Prostate gland (tissue), 2 donors: ENCODE measurements around the gene MUCL1.

ENCODE experiments used
- CTCF ChIP-seq, 4 experiments: fragments of 200-600 bp in 2 of 4; fragments of 450-650 bp in 2 of 4; sonication (generic) in 2 of 4; IDR thresholded peaks; 1 replicate in 3 of 4; 2 replicates in 1 of 4; pipeline ENCODE4 v1.5.1; 2016 to 2019; ENCODE audit warnings: antibody characterized with exemption in 4 of 4, mild to moderate bottlenecking in 2 of 4, moderate library complexity in 2 of 4
- POLR2AphosphoS5 ChIP-seq: sonication (generic); formaldehyde crosslinking; IDR thresholded peaks from one replicate; pipeline ENCODE4 v1.6.1; 2017; ENCODE audit warnings: antibody characterized with exemption

GRCh38 chr12:54831631-54832030 lies 22.7 kb upstream of the MUCL1 start:
- TF ChIP-seq CTCF (IDR thresholded peaks at IDR 0.05), result no peak
- no peak for TF ChIP-seq POLR2AphosphoS5
